Measurements from ENCODE around the gene NEIL3.

DNA sequence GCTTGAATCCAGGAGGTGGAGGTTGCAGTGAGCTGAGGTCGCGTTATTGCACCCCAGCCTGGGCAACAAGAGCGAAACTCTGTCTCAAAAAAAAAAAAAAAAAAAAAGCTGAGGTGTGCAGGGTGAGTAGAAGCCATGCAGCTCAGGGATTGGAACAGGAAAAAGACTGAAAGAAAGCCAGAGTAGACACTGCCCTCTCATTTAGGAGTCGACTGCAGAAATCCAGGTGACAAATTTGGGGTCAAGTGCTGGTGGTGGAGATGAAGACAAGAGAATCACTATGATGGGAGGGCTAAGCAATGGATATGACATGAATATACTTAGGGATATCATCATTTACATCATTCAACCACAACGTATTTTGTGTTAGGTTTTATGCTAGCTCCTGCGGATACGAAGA, 1.9 kb downstream of the NEIL3 start:
- TF ChIP-seq, protein P1, sequence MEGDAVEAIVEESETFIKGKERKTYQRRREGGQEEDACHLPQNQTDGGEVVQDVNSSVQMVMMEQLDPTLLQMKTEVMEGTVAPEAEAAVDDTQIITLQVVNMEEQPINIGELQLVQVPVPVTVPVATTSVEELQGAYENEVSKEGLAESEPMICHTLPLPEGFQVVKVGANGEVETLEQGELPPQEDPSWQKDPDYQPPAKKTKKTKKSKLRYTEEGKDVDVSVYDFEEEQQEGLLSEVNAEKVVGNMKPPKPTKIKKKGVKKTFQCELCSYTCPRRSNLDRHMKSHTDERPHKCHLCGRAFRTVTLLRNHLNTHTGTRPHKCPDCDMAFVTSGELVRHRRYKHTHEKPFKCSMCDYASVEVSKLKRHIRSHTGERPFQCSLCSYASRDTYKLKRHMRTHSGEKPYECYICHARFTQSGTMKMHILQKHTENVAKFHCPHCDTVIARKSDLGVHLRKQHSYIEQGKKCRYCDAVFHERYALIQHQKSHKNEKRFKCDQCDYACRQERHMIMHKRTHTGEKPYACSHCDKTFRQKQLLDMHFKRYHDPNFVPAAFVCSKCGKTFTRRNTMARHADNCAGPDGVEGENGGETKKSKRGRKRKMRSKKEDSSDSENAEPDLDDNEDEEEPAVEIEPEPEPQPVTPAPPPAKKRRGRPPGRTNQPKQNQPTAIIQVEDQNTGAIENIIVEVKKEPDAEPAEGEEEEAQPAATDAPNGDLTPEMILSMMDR (IDR thresholded peaks at IDR 0.05), result no peak
- no peak for TF ChIP-seq POLR2A (IDR thresholded peaks at IDR 0.05)

Measured in esophagus squamous epithelium (tissue), 4 donors.